ENCODE data around the gene EXOC3L1. TPM values are rescaled to one million over a fixed set of nuclear protein-coding genes. Genes with fewer than 3 reads are reported as not detected.

Gene EXOC3L1
- total RNA-seq, 6 donors from 2014 or later: 4.6 to 20.8 (median 10.8) TPM

DNA sequence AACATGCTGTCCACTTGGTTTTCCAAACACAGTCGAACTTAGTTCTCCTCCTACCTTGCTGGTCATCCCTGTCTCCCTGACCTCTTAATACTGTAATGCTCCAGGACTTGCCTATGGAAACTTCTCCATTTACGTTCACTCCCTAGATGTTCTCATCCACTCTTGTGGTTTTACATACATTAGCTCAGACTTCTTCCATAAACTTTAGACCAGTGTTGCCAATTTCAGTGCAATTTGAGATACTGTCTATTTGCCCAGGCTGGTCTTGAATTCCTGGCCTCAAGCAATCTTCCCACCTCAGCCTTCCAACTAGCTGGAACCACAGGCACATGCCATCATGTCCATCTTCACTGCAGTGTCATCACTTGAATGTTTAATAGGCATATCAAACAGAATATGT, 7.6 kb downstream of the EXOC3L1 start:
- no peak for ATAC-seq (ENCODE audit: low FRiP score in 2 of 2)
- no peak for TF ChIP-seq EP300 (IDR thresholded peaks at IDR 0.05)
- no peak for TF ChIP-seq CTCF (IDR thresholded peaks at IDR 0.05)
- TF ChIP-seq POLR2A (IDR thresholded peaks at IDR 0.05): no peak
- TF ChIP-seq POLR2AphosphoS5 (IDR thresholded peaks at IDR 0.05): no peak

GRCh38 chr16:67181346-67181745, 8.6 kb downstream of the EXOC3L1 start:
- no peak for ATAC-seq (ENCODE audit: low FRiP score in 2 of 2)
- Histone ChIP-seq H3K36me3 (no peaks in the 10 kb centered on the region), H3K27ac (peak overlapping the region in 1 of 4 donors; percentile 54), H3K4me3 (no peak overlapping the region), H3K9me3 (no peaks in the 10 kb centered on the region), H3K4me1 (peaks cover 45 to 53% (median 47%) of the 10 kb centered on the region in 4 donors), H3K27me3 (no peaks in the 10 kb centered on the region)
- no peak for DNase-seq
- WGBS, 2 donors: 80 to 82% methylated on average over 2 of the region's 2 CpGs
- no peak for TF ChIP-seq POLR2A (IDR thresholded peaks at IDR 0.05)
- no peak for TF ChIP-seq EP300 (IDR thresholded peaks at IDR 0.05)
- TF ChIP-seq CTCF (IDR thresholded peaks at IDR 0.05): no peak
- TF ChIP-seq POLR2AphosphoS5 (IDR thresholded peaks at IDR 0.05): no peak

More for the DNA sequence above, 7.6 kb downstream of the EXOC3L1 start:
- no peaks in the 10 kb centered on the region for H3K36me3 ChIP-seq
- WGBS, 2 donors: 83 to 88% methylated on average over 2 of the region's 2 CpGs
- no peaks in the 10 kb centered on the region for H3K9me3 ChIP-seq
- H3K4me3 ChIP-seq: no peak overlapping the region
- DNase-seq: no peak
- no peaks in the 10 kb centered on the region for H3K27me3 ChIP-seq
- H3K4me1 ChIP-seq: peaks cover 45 to 53% (median 47%) of the 10 kb centered on the region in 4 donors
- H3K27ac ChIP-seq: no peak overlapping the region

- Histone ChIP-seq H3K4me1 (peaks cover 38 to 45% (median 43%) of the 10 kb centered on the region in 4 donors), H3K27ac (no peak overlapping the region), H3K9me3 (no peaks in the 10 kb centered on the region), H3K36me3 (peaks cover 0 to 6% (median under 1%) of the 10 kb centered on the region in 4 donors), H3K4me3 (no peak overlapping the region), H3K27me3 (no peaks in the 10 kb centered on the region)
- WGBS, 2 donors: 95% methylated on average over 16 of the region's 16 CpGs; no CpG with 5 or more reads in 1 of the 2 donors
- ATAC-seq (ENCODE audit: low FRiP score in 2 of 2): no peak
- TF ChIP-seq CTCF (IDR thresholded peaks at IDR 0.05) (no peak), EP300 (IDR thresholded peaks at IDR 0.05) (no peak), POLR2A (IDR thresholded peaks at IDR 0.05) (no peak), POLR2AphosphoS5 (IDR thresholded peaks at IDR 0.05) (no peak)
- peak in 1 of 2 donors; percentile 77 for DNase-seq
Measured at GRCh38 chr16:67180166-67180565, 9.8 kb downstream of the EXOC3L1 start.

GRCh38 chr16:67179421-67180080, 10.4 kb downstream of the EXOC3L1 start:
- no peak for DNase-seq
- Histone ChIP-seq H3K9me3 (no peaks in the 10 kb centered on the region), H3K4me3 (no peak overlapping the region), H3K27ac (no peak overlapping the region), H3K36me3 (peaks cover 0 to 6% (median 1%) of the 10 kb centered on the region in 4 donors), H3K27me3 (no peaks in the 10 kb centered on the region), H3K4me1 (peaks cover 38 to 45% (median 43%) of the 10 kb centered on the region in 4 donors)
- no peak for ATAC-seq (ENCODE audit: low FRiP score in 2 of 2)
- WGBS, 2 donors: 90 to 93% methylated on average over 9 to 13 of the region's 13 CpGs
- no peak for TF ChIP-seq CTCF (IDR thresholded peaks at IDR 0.05)
- no peak for TF ChIP-seq POLR2AphosphoS5 (IDR thresholded peaks at IDR 0.05)
- no peak for TF ChIP-seq POLR2A (IDR thresholded peaks at IDR 0.05)
- TF ChIP-seq EP300 (IDR thresholded peaks at IDR 0.05): no peak
